HEK293 (cell line): ENCODE data around the gene CTNNA2.

Experiments
- ZNF133 ChIP-seq: fragments of 450-650 bp; formaldehyde crosslinking; IDR thresholded peaks from 2 replicates; pipeline ENCODE4 v1.5.1; 2016; ENCODE audit warnings: missing biosample characterization, missing genetic modification characterization
- TF ChIP-seq, protein P1 (sequence below): fragments of 450-650 bp; formaldehyde crosslinking; IDR thresholded peaks from 2 replicates; pipeline ENCODE4 v1.5.1; 2016; ENCODE audit warnings: missing biosample characterization, missing genetic modification characterization

GRCh38 chr2:80185091-80185490 lies 672.2 kb downstream of the CTNNA2 start:
- TF ChIP-seq, protein P1, sequence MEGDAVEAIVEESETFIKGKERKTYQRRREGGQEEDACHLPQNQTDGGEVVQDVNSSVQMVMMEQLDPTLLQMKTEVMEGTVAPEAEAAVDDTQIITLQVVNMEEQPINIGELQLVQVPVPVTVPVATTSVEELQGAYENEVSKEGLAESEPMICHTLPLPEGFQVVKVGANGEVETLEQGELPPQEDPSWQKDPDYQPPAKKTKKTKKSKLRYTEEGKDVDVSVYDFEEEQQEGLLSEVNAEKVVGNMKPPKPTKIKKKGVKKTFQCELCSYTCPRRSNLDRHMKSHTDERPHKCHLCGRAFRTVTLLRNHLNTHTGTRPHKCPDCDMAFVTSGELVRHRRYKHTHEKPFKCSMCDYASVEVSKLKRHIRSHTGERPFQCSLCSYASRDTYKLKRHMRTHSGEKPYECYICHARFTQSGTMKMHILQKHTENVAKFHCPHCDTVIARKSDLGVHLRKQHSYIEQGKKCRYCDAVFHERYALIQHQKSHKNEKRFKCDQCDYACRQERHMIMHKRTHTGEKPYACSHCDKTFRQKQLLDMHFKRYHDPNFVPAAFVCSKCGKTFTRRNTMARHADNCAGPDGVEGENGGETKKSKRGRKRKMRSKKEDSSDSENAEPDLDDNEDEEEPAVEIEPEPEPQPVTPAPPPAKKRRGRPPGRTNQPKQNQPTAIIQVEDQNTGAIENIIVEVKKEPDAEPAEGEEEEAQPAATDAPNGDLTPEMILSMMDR (tag by site-specific recombination): no peak
- TF ChIP-seq ZNF133 (tag by site-specific recombination): no peak
